GM12892 (cell line): ENCODE data around the gene MRTFB.

Source experiments
- POLR2A ChIP-seq: IDR thresholded peaks from 2 replicates; pipeline ENCODE4 v1.6.1; 2011; ENCODE audit warnings: low read depth, low read length, control low read depth
- TAF1 ChIP-seq: IDR thresholded peaks from 2 replicates; pipeline ENCODE4 v1.6.1; 2011; ENCODE audit warnings: low read depth, mild to moderate bottlenecking, control low read depth, low read length, borderline replicate concordance

DNA sequence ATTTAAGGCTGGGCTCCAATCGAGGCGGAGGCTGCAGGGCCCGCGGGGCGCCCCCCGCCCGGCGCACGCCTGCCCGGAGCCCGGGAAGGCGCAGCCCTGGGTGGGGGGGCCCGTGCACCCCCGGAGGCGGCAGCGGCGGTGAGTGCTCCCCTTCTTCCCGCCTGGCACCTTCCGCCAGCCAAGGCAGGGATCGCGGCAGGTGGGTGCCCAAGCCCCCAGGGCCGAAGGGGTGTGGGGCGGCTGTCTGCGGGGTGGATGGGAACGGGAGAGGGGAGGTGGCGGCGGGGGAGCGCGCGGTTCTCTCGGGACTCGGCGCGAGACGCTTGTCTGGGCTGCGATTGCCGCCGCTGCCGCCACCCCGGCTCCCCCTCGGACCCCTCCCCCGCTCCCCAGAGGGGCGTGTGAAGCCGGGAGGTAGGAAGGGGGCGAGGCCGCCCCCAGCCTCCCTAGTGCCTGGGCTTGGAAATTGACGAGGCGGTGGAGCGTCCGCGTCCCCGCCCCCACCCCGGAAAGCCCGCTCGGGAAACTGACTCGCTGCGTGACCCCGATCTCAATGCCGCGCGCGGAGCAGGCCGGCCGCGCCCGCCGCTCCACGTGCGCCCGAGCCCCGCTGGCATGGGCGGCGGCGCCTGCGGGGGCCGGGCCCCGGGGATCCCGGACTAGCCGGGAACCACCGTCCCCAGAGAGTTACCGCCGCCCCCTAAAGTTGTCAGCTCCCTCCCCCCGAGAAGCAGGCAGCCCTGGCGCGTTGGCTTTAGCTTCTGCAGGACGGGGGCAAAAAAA, 231.5 kb downstream of the MRTFB start:
- TF ChIP-seq TAF1 = 0 out of 2 replicates have a peak, but pooled peaks have one; percentile 11
- TF ChIP-seq POLR2A = no peak
